ENCODE results near the gene FXYD4. TPM values are rescaled to one million over a fixed set of nuclear protein-coding genes. Genes with fewer than 3 reads are reported as not detected.

FXYD4 gene
- not detected in 2 replicates for total RNA-seq

GRCh38 chr10:43371418-43371817 is at the start of gene FXYD4:
Gene FXYD4, plus strand, starts transcription at chr10:43371636. Its CDS starts 2,111 bp downstream, at chr10:43373747.

GRCh38 chr10:43408710-43409384 is 37.4 kb downstream of the FXYD4 start, which contains the start of gene HNRNPF:
Gene HNRNPF, minus strand, starts transcription at chr10:43409186. Its CDS starts 21,302 bp downstream, at chr10:43387884.

Other genes starting within 250 kb of the FXYD4 start
- gene CSGALNACT2, start 233.2 kb upstream of the FXYD4 start, total RNA-seq: 12.5 and 17.6 TPM in 2 replicates
- gene RASGEF1A, start 104.6 kb upstream of the FXYD4 start, total RNA-seq: 2.7 and 6.6 TPM in 2 replicates
- gene HNRNPF, start 37.5 kb downstream of the FXYD4 start, total RNA-seq: 211 and 284 TPM in 2 replicates
- gene ZNF487, start 65.5 kb downstream of the FXYD4 start, total RNA-seq: 4.9 and 7.5 TPM in 2 replicates
- gene ZNF239, start 203.0 kb downstream of the FXYD4 start, total RNA-seq: 4.3 and 5.8 TPM in 2 replicates
- 1.9 and 2.4 TPM in 2 replicates for gene ZNF485, start 234.8 kb downstream of the FXYD4 start, total RNA-seq

Measured in bronchial smooth muscle cell (primary cell).